Astrocyte (in vitro differentiated cells and primary cell): ENCODE data around the gene KANK2. TPM values are rescaled to one million over a fixed set of nuclear protein-coding genes. Genes with fewer than 3 reads are reported as not detected.

Source experiments
- DNase-seq: peaks from one replicate; pipeline ENCODE4 v3.0.0-alpha.2; 2010; ENCODE audit warnings: low read depth
- FAIRE-seq: peaks from 2 replicates; lab custom pipeline; 2011; peaks lifted over from hg19 to GRCh38; lab: Jason Lieb, UNC
- H2AFZ ChIP-seq: 2 replicates; pipeline ENCODE4 v1.6.0; 2012; ENCODE audit warnings: low read depth, low read length, inconsistent platforms
- H3K27ac ChIP-seq: 2 replicates; pipeline ENCODE4 v1.5.1; 2011; ENCODE audit warnings: low read depth, low read length, inconsistent platforms
- H3K27me3 ChIP-seq: 2 replicates; pipeline ENCODE4 v1.6.0; 2011; ENCODE audit warnings: low read length, inconsistent platforms; ENCODE audit not compliant: insufficient read depth
- H3K36me3 ChIP-seq: 2 replicates; pipeline ENCODE4 v1.5.1; 2011; ENCODE audit warnings: low read length, inconsistent platforms; ENCODE audit not compliant: insufficient read depth
- H3K4me1 ChIP-seq: 2 replicates; pipeline ENCODE4 v1.5.1; 2011; ENCODE audit warnings: low read length, inconsistent platforms; ENCODE audit not compliant: insufficient read depth
- H3K4me2 ChIP-seq: 2 replicates; pipeline ENCODE4 v1.6.0; 2012; ENCODE audit warnings: low read length, inconsistent platforms
- H3K4me3 ChIP-seq: 2 replicates; pipeline ENCODE4 v1.5.1; 2011; ENCODE audit warnings: low read depth, mild to moderate bottlenecking, low read length, inconsistent platforms; ENCODE audit not compliant: insufficient read depth
- H3K79me2 ChIP-seq: 2 replicates; pipeline ENCODE4 v1.6.0; 2012; ENCODE audit warnings: mild to moderate bottlenecking, low read length, inconsistent platforms; ENCODE audit not compliant: insufficient read depth
- H3K9ac ChIP-seq: 2 replicates; pipeline ENCODE4 v1.6.0; 2012; ENCODE audit warnings: mild to moderate bottlenecking, low read length, inconsistent platforms
- H3K9me3 ChIP-seq: 2 replicates; pipeline ENCODE4 v1.5.1; 2012; ENCODE audit warnings: low read depth, mild to moderate bottlenecking, low read length, inconsistent platforms; ENCODE audit not compliant: insufficient read depth
- H4K20me1 ChIP-seq: 2 replicates; pipeline ENCODE4 v1.6.0; 2012; ENCODE audit warnings: low read length, inconsistent platforms; ENCODE audit not compliant: insufficient read depth
- H3K27ac Mint-ChIP-seq: one replicate; pipeline ENCODE4 v1.8.0; 2021; ENCODE audit warnings: mild to moderate bottlenecking, mixed read lengths; ENCODE audit not compliant: unreplicated experiment
- H3K27me3 Mint-ChIP-seq: one replicate; pipeline ENCODE4 v1.8.0; 2021; ENCODE audit warnings: low read depth, mixed read lengths; ENCODE audit not compliant: unreplicated experiment
- H3K36me3 Mint-ChIP-seq: one replicate; pipeline ENCODE4 v1.8.0; 2021; ENCODE audit warnings: low read depth, mixed read lengths; ENCODE audit not compliant: unreplicated experiment
- H3K4me1 Mint-ChIP-seq: one replicate; pipeline ENCODE4 v1.8.0; 2021; ENCODE audit warnings: low read depth, mixed read lengths; ENCODE audit not compliant: unreplicated experiment
- H3K4me3 Mint-ChIP-seq: one replicate; pipeline ENCODE4 v1.8.0; 2021; ENCODE audit warnings: mild to moderate bottlenecking, moderate library complexity, mixed read lengths; ENCODE audit not compliant: unreplicated experiment
- H3K9me3 Mint-ChIP-seq: one replicate; pipeline ENCODE4 v1.8.0; 2021; ENCODE audit warnings: mild to moderate bottlenecking, mixed read lengths; ENCODE audit not compliant: unreplicated experiment
- CTCF ChIP-seq: IDR thresholded peaks from 2 replicates; pipeline ENCODE4 v1.5.1; 2011; ENCODE audit warnings: low read depth, mild to moderate bottlenecking, inconsistent platforms, low read length, moderate library complexity; ENCODE audit not compliant: insufficient read depth
- EZH2 ChIP-seq: IDR thresholded peaks from 2 replicates; pipeline ENCODE4 v1.6.1; 2012; ENCODE audit warnings: mild to moderate bottlenecking, low read length, inconsistent platforms; ENCODE audit not compliant: insufficient read depth
- total RNA-seq: library from RNA; stranded (reverse); gene quantifications from 2 replicates; pipeline ENCODE4 v1.2.1, GENCODE V29; 2021

KANK2 gene
- total RNA-seq, 1 donor from 2014 or later, result 50.3 TPM

GRCh38 chr19:11171144-11171543 lies 26.2 kb downstream of the KANK2 start:
- H3K79me2 ChIP-seq, result no peaks in the 10 kb centered on the region
- Mint-ChIP-seq H3K27me3 (no peaks in the 10 kb centered on the region), H3K27ac (no peak overlapping the region), H3K36me3 (peaks cover 42% of the 10 kb centered on the region), H3K4me1 (peaks cover 6% of the 10 kb centered on the region), H3K4me3 (no peak overlapping the region), H3K9me3 (no peaks in the 10 kb centered on the region)
- no peak overlapping the region for H3K9ac ChIP-seq
- H3K36me3 ChIP-seq, result peaks cover 21% of the 10 kb centered on the region
- H2AFZ ChIP-seq, result no peak overlapping the region
- DNase-seq (no peak), FAIRE-seq (no peak)
- H3K27me3 ChIP-seq, result no peaks in the 10 kb centered on the region
- no peaks in the 10 kb centered on the region for H4K20me1 ChIP-seq
- no peak overlapping the region for H3K4me3 ChIP-seq
- H3K4me2 ChIP-seq, result no peak overlapping the region
- TF ChIP-seq CTCF (no peak), EZH2 (no peak)
- no peak overlapping the region for H3K27ac ChIP-seq
- peaks cover 19% of the 10 kb centered on the region for H3K4me1 ChIP-seq
- H3K9me3 ChIP-seq, result no peaks in the 10 kb centered on the region

GRCh38 chr19:11169896-11170678 lies 27.3 kb downstream of the KANK2 start:
- Histone ChIP-seq H4K20me1 (no peaks in the 10 kb centered on the region), H3K27ac (no peak overlapping the region), H3K9ac (no peak overlapping the region), H3K27me3 (no peaks in the 10 kb centered on the region), H3K36me3 (peaks cover 18% of the 10 kb centered on the region), H3K4me1 (peaks cover 29% of the 10 kb centered on the region), H3K4me3 (no peak overlapping the region), H3K79me2 (no peaks in the 10 kb centered on the region), H3K4me2 (no peak overlapping the region), H2AFZ (no peak overlapping the region), H3K9me3 (no peaks in the 10 kb centered on the region)
- DNase-seq (peak; percentile 35), FAIRE-seq (no peak)
- no peak overlapping the region for H3K27ac Mint-ChIP-seq
- H3K4me3 Mint-ChIP-seq, result no peak overlapping the region
- H3K9me3 Mint-ChIP-seq, result no peaks in the 10 kb centered on the region
- no peaks in the 10 kb centered on the region for H3K27me3 Mint-ChIP-seq
- peaks cover 42% of the 10 kb centered on the region for H3K36me3 Mint-ChIP-seq
- H3K4me1 Mint-ChIP-seq, result peaks cover 6% of the 10 kb centered on the region
- TF ChIP-seq CTCF (no peak), EZH2 (no peak)

- Mint-ChIP-seq H3K27ac (peak overlapping the region; percentile 76), H3K9me3 (no peaks in the 10 kb centered on the region), H3K4me1 (peaks cover 6% of the 10 kb centered on the region), H3K36me3 (peaks cover 42% of the 10 kb centered on the region), H3K27me3 (no peaks in the 10 kb centered on the region), H3K4me3 (no peak overlapping the region)
- peaks cover 15% of the 10 kb centered on the region for H3K36me3 ChIP-seq
- H3K4me1 ChIP-seq, result peaks cover 38% of the 10 kb centered on the region
- no peak overlapping the region for H3K4me3 ChIP-seq
- peak overlapping the region; percentile 64 for H3K9ac ChIP-seq
- DNase-seq (peak; percentile 92), FAIRE-seq (peak; percentile 96)
- peak overlapping the region; percentile 84 for H3K27ac ChIP-seq
- H2AFZ ChIP-seq, result no peak overlapping the region
- H4K20me1 ChIP-seq, result no peaks in the 10 kb centered on the region
- H3K4me2 ChIP-seq, result peak overlapping the region; percentile 53
- no peaks in the 10 kb centered on the region for H3K9me3 ChIP-seq
- TF ChIP-seq CTCF (no peak), EZH2 (no peak)
- no peaks in the 10 kb centered on the region for H3K27me3 ChIP-seq
- H3K79me2 ChIP-seq, result no peaks in the 10 kb centered on the region
Measured at GRCh38 chr19:11168568-11168967, 28.8 kb downstream of the KANK2 start.
